HAP-1 (cell line): ENCODE measurements around the gene CFAP90.

ENCODE experiments used
- DNase-seq, 2 experiments: peaks; one replicate each; pipeline ENCODE4 v3.0.0-alpha.2; 2016 to 2020; ENCODE audit warnings: low spot score in 2 of 2
- H3K27me3 ChIP-seq: fragments of 250-450 bp; sonication (Bioruptor Pico); 2 replicates; pipeline ENCODE4 v1.5.1; 2020; ENCODE audit warnings: low read depth, mild to moderate bottlenecking, moderate library complexity
- H3K36me3 ChIP-seq: fragments of 250-450 bp; sonication (Bioruptor Pico); replicated peaks from 2 replicates; pipeline ENCODE4 v1.5.1; 2020; ENCODE audit warnings: mild to moderate bottlenecking
- H3K4me1 ChIP-seq: fragments of 250-450 bp; sonication (Bioruptor Pico); 2 replicates; pipeline ENCODE4 v1.5.1; 2020; ENCODE audit warnings: mild to moderate bottlenecking
- H3K4me3 ChIP-seq: fragments of 250-450 bp; sonication (Bioruptor Pico); 2 replicates; pipeline ENCODE4 v1.5.1; 2020; ENCODE audit warnings: mild to moderate bottlenecking, moderate library complexity
- H3K9me3 ChIP-seq: fragments of 250-450 bp; sonication (Bioruptor Pico); 2 replicates; pipeline ENCODE4 v1.5.1; 2020; ENCODE audit warnings: mild to moderate bottlenecking, moderate library complexity
- in situ Hi-C: fragments of 300-500 bp; cut with MboI; formaldehyde crosslinking; loops from 3 replicates; pipeline ENCODE4 v1.14.3; 2020; ENCODE audit warnings: low sequenced_read_pairs, inconsistent platforms, mixed read lengths

CFAP90 gene

GRCh38 chr5:7827610-7828009 is 23.3 kb downstream of the CFAP90 start:
- no peaks in the 10 kb centered on the region for H3K4me1 ChIP-seq
- DNase-seq: no peak
- H3K9me3 ChIP-seq: no peaks in the 10 kb centered on the region
- no peaks in the 10 kb centered on the region for H3K36me3 ChIP-seq
- in situ Hi-C loops: no loop called here
- peaks cover 2% of the 10 kb centered on the region; the same call in 1 of the 2 replicates for H3K27me3 ChIP-seq
- H3K4me3 ChIP-seq: no peak overlapping the region

- in situ Hi-C loops: no loop called here
- peaks cover 5% of the 10 kb centered on the region for H3K27me3 ChIP-seq
- no peak overlapping the region for H3K4me3 ChIP-seq
- no peaks in the 10 kb centered on the region for H3K36me3 ChIP-seq
- no peaks in the 10 kb centered on the region for H3K9me3 ChIP-seq
- DNase-seq: no peak
- H3K4me1 ChIP-seq: no peaks in the 10 kb centered on the region
Measured at GRCh38 chr5:7825630-7826029, 25.3 kb downstream of the CFAP90 start.

GRCh38 chr5:7824995-7825394 is 25.9 kb downstream of the CFAP90 start:
- no peak for DNase-seq
- Histone ChIP-seq H3K4me3 (no peak overlapping the region), H3K9me3 (no peaks in the 10 kb centered on the region), H3K4me1 (no peaks in the 10 kb centered on the region), H3K36me3 (no peaks in the 10 kb centered on the region), H3K27me3 (peaks cover 5% of the 10 kb centered on the region)
- in situ Hi-C loops: no loop called here

- Histone ChIP-seq H3K27me3 (peaks cover 5% of the 10 kb centered on the region), H3K4me1 (no peaks in the 10 kb centered on the region), H3K36me3 (no peaks in the 10 kb centered on the region), H3K4me3 (no peak overlapping the region), H3K9me3 (no peaks in the 10 kb centered on the region)
- in situ Hi-C loops: no loop called here
- no peak for DNase-seq
Measured at GRCh38 chr5:7823594-7823993, 27.3 kb downstream of the CFAP90 start.

- Histone ChIP-seq H3K4me1 (no peaks in the 10 kb centered on the region), H3K4me3 (no peak overlapping the region), H3K36me3 (no peaks in the 10 kb centered on the region), H3K9me3 (no peaks in the 10 kb centered on the region), H3K27me3 (peaks cover 5% of the 10 kb centered on the region)
- in situ Hi-C loops: no loop called here
- no peak for DNase-seq
Measured at GRCh38 chr5:7822449-7822848, 28.5 kb downstream of the CFAP90 start.

DNA sequence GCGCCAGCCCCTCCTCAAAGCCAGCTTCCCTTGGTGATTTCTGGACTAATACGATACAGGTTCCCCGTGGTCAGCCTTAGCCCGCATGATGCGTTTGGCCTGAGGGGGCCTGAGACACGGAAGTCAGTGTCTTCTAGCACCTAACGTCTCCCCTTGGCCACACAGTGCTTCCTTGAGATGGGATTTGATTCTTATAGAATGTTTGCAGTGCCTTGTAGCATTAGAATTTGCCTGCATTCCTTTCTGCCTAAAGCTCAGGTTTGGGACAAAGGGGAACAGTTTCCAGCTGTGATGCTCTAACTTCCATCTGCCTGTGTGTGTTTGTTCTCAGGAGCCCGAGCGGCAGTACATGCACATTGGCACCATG is 34.4 kb downstream of the CFAP90 start:
- Histone ChIP-seq H3K9me3 (no peaks in the 10 kb centered on the region), H3K4me3 (no peak overlapping the region), H3K4me1 (peaks cover 2% of the 10 kb centered on the region; the same call in 1 of the 2 replicates), H3K36me3 (no peaks in the 10 kb centered on the region), H3K27me3 (no peaks in the 10 kb centered on the region)
- no peak for DNase-seq
- in situ Hi-C loops: no loop called here

GRCh38 chr5:7815892-7816534 is 34.9 kb downstream of the CFAP90 start:
- no peaks in the 10 kb centered on the region for H3K27me3 ChIP-seq
- H3K4me3 ChIP-seq: no peak overlapping the region
- H3K4me1 ChIP-seq: peaks cover 2% of the 10 kb centered on the region; the same call in 1 of the 2 replicates
- no peaks in the 10 kb centered on the region for H3K9me3 ChIP-seq
- in situ Hi-C loops: no loop called here
- H3K36me3 ChIP-seq: no peaks in the 10 kb centered on the region
- DNase-seq: peak; percentile 72 to 90

DNA sequence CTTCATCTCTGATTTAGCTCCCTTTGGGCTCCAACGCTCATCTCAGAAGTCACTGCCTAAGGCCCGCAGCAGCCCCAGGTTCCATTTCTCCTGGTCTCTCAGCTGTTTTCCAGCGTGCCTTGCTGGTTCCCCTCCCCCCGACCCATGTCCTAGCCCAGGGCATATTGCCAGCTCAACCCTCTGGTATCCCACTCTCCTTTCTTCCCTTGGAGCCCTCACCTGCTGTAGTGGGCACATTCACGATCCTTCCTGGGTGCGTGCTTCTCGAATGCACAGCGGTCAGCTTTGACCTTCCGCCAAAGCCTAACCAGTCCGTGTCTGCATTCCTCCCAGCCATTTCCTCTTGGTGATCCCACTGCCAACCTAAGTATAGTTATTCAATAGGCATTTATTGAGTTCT is 36.1 kb downstream of the CFAP90 start:
- DNase-seq: no peak
- H3K4me3 ChIP-seq: no peak overlapping the region
- H3K4me1 ChIP-seq: peaks cover 2% of the 10 kb centered on the region; the same call in 1 of the 2 replicates
- in situ Hi-C loops: no loop called here
- H3K27me3 ChIP-seq: no peaks in the 10 kb centered on the region
- H3K9me3 ChIP-seq: no peaks in the 10 kb centered on the region
- no peaks in the 10 kb centered on the region for H3K36me3 ChIP-seq

- Histone ChIP-seq H3K4me3 (no peak overlapping the region), H3K36me3 (no peaks in the 10 kb centered on the region), H3K4me1 (peaks cover 2% of the 10 kb centered on the region; the same call in 1 of the 2 replicates), H3K9me3 (no peaks in the 10 kb centered on the region), H3K27me3 (no peaks in the 10 kb centered on the region)
- no peak for DNase-seq
- in situ Hi-C loops: no loop called here
Measured at GRCh38 chr5:7813576-7813975, 37.4 kb downstream of the CFAP90 start.

DNA sequence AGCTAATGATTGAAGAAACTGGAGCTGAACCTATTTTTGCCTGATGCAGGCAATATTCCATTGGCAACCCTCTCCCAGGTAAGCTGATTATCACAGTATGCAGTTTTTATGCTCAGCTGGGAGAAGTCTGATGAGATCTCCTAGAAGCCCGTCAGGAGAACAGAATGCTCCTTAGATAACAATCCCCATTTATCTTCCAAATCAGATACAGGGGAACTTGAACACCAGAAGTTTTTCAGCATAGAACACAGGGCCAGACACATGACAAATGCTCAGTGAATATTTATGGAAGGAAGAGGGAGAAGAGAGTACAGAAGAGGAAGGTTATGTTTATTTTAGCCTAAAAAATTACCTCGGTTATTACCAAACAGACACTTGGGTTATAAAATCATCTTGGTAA is 37.9 kb downstream of the CFAP90 start:
- in situ Hi-C loops: no loop called here
- no peaks in the 10 kb centered on the region for H3K36me3 ChIP-seq
- no peaks in the 10 kb centered on the region for H3K27me3 ChIP-seq
- H3K9me3 ChIP-seq: no peaks in the 10 kb centered on the region
- peaks cover 2% of the 10 kb centered on the region; the same call in 1 of the 2 replicates for H3K4me1 ChIP-seq
- H3K4me3 ChIP-seq: no peak overlapping the region
- DNase-seq: no peak

DNA sequence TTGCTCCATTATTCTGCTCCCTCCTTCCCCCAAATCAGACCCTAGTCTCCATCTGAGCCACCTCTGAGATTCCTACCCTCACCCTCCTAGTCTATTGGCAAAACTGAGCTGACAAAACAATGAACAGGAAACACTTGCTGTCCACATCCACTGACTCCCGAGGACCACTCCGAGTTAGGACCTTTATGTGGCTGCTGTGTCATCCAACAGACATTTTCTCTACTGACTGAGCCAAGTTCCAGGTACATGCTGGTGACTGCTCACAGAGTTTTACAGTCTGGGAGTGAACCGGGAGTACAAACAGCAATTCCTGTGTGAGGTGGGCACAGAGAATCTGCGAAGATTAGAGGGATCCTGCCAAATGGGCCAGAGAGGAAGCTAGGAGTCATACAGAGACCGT is 39.2 kb downstream of the CFAP90 start:
- H3K4me1 ChIP-seq: peaks cover 2% of the 10 kb centered on the region; the same call in 1 of the 2 replicates
- H3K27me3 ChIP-seq: no peaks in the 10 kb centered on the region
- H3K4me3 ChIP-seq: no peak overlapping the region
- in situ Hi-C loops: no loop called here
- no peaks in the 10 kb centered on the region for H3K36me3 ChIP-seq
- no peak for DNase-seq
- no peaks in the 10 kb centered on the region for H3K9me3 ChIP-seq

DNA sequence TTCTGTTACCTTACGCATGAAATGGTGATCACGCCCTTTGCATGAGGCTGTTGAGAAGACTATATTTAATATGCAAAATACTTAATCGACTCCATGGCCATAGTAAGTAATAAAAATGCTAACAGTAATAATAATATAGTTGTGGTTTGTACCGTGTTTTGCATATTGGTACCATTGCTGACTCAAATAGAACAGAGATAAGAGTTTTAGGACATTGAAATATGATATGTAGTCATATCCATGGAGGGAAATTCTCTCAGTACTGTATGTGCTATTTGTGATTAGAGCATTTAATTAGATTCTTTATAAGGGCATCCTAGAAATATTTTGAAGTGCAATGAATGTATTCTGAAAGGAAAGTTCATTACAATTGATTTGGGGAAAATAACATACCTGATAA is 41.9 kb downstream of the CFAP90 start:
- no peaks in the 10 kb centered on the region for H3K27me3 ChIP-seq
- no peaks in the 10 kb centered on the region for H3K4me1 ChIP-seq
- no peaks in the 10 kb centered on the region for H3K9me3 ChIP-seq
- H3K4me3 ChIP-seq: no peak overlapping the region
- no peak for DNase-seq
- in situ Hi-C loops: no loop called here
- H3K36me3 ChIP-seq: no peaks in the 10 kb centered on the region

GRCh38 chr5:7805379-7805778 is 45.6 kb downstream of the CFAP90 start:
- Histone ChIP-seq H3K4me3 (no peak overlapping the region), H3K4me1 (no peaks in the 10 kb centered on the region), H3K27me3 (no peaks in the 10 kb centered on the region), H3K9me3 (no peaks in the 10 kb centered on the region), H3K36me3 (no peaks in the 10 kb centered on the region)
- no peak for DNase-seq
- in situ Hi-C loops: no loop called here

DNA sequence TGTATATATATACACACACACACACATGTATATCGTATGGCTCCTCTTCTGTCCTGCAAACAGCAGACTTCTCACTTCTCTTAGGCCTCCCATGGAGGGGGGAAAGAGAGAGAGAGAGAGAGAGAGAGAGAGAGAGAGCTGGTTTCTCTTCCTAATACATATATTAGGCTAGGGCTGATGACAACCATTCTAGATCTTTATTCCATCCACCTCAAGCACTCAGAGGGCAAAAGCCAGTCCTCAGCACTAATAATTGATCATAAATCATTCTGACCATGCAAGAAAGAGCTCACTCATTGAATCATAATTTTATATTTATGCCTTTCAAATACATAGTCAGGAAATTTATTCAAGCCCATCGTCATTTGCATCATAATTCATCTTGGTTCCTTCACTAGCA is 47.0 kb downstream of the CFAP90 start:
- Histone ChIP-seq H3K27me3 (no peaks in the 10 kb centered on the region), H3K9me3 (no peaks in the 10 kb centered on the region), H3K4me1 (no peaks in the 10 kb centered on the region), H3K36me3 (no peaks in the 10 kb centered on the region), H3K4me3 (no peak overlapping the region)
- DNase-seq: no peak
- in situ Hi-C loops: no loop called here

GRCh38 chr5:7802855-7803254 is 48.1 kb downstream of the CFAP90 start:
- no peaks in the 10 kb centered on the region for H3K27me3 ChIP-seq
- no peaks in the 10 kb centered on the region for H3K36me3 ChIP-seq
- DNase-seq: no peak
- no peaks in the 10 kb centered on the region for H3K4me1 ChIP-seq
- in situ Hi-C loops: no loop called here
- H3K9me3 ChIP-seq: no peaks in the 10 kb centered on the region
- no peak overlapping the region for H3K4me3 ChIP-seq
